WERI-Rb-1 (cell line): ENCODE data around the gene LBX2.

Experiments
- DNase-seq: peaks from one replicate; pipeline ENCODE4 v3.0.0-alpha.2; 2020
- H3K27ac ChIP-seq: fragments of 250-450 bp; sonication (Bioruptor Pico); 2 replicates; pipeline ENCODE4 v1.5.1; 2020; ENCODE audit warnings: mild to moderate bottlenecking, moderate library complexity
- H3K27me3 ChIP-seq: fragments of 250-450 bp; sonication (Bioruptor Pico); 2 replicates; pipeline ENCODE4 v1.5.1; 2021; ENCODE audit warnings: mild to moderate bottlenecking, low read depth, moderate library complexity; ENCODE audit not compliant: insufficient read depth, severe bottlenecking
- H3K36me3 ChIP-seq: fragments of 250-450 bp; sonication (Bioruptor Pico); 2 replicates; pipeline ENCODE4 v1.5.1; 2020; ENCODE audit warnings: mild to moderate bottlenecking, moderate library complexity
- H3K4me3 ChIP-seq: 2 replicates; pipeline ENCODE4 v1.5.1; 2011; ENCODE audit warnings: low read depth, mild to moderate bottlenecking, control low read depth, low read length
- H3K9me3 ChIP-seq: fragments of 250-450 bp; sonication (Bioruptor Pico); 2 replicates; pipeline ENCODE4 v1.5.1; 2021; ENCODE audit warnings: mild to moderate bottlenecking, moderate library complexity; ENCODE audit not compliant: severe bottlenecking
- CTCF ChIP-seq: IDR thresholded peaks from 2 replicates; pipeline ENCODE4 v1.5.1; 2011; ENCODE audit warnings: low read depth, mild to moderate bottlenecking, control low read depth, inconsistent platforms, low read length

Gene LBX2

GRCh38 chr2:74500578-74500946 lies 1.2 kb upstream of the LBX2 start:
- H3K36me3 ChIP-seq: peaks cover 26% of the 10 kb centered on the region
- DNase-seq: no peak
- H3K27ac ChIP-seq: peak overlapping the region; percentile 71
- TF ChIP-seq CTCF: no peak
- no peak overlapping the region for H3K4me3 ChIP-seq
- no peaks in the 10 kb centered on the region for H3K27me3 ChIP-seq
- no peaks in the 10 kb centered on the region for H3K9me3 ChIP-seq

GRCh38 chr2:74499940-74500577 lies 656 bp upstream of the LBX2 start:
- no peaks in the 10 kb centered on the region for H3K9me3 ChIP-seq
- no peaks in the 10 kb centered on the region for H3K27me3 ChIP-seq
- peaks cover 25% of the 10 kb centered on the region for H3K36me3 ChIP-seq
- no peak for DNase-seq
- no peak for TF ChIP-seq CTCF
- peak overlapping the region; percentile 71 for H3K27ac ChIP-seq
- no peak overlapping the region for H3K4me3 ChIP-seq

GRCh38 chr2:74498500-74499266 lies 720 bp downstream of the LBX2 start:
- H3K9me3 ChIP-seq: no peaks in the 10 kb centered on the region
- peaks cover 24% of the 10 kb centered on the region for H3K36me3 ChIP-seq
- DNase-seq: no peak
- no peak overlapping the region for H3K4me3 ChIP-seq
- TF ChIP-seq CTCF: no peak
- H3K27me3 ChIP-seq: no peaks in the 10 kb centered on the region
- H3K27ac ChIP-seq: no peak overlapping the region; the same call in 1 of the 2 replicates

DNA sequence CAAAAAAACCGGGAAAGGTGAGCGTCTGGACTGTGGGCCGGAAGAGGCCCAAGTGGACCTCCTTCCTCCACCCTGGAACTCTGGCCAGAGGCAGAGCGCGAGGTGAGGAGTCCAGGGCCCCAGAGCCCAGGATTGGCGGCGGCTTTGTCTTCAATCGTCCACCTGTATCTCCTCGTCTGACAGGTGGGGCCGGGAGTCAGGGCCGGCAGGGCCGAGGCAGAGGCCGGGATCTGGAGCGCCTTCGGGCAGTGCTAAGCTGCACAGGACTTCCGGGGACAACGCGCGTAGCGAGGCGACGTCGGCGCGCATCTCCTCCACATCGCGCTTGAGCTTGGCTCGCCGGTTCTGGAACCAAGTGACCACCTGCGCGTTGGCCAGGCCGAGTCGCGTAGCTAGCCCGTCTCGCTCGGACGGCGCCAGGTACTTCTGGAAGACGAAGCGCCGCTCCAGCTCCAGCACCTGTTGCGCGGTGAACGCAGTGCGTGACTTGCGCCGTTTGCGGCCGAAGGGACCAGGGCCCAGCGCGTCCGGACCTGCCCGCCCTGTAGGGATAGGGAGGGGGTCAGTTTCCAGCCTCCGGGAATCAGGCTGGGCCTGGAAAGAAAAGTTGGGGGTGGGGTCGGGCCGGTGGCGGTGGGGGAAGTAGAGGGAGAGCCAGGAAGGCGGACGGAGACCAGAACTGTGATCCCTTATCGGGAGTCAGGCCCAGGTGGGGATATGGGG lies 1.5 kb downstream of the LBX2 start:
- TF ChIP-seq CTCF: no peak
- Histone ChIP-seq H3K9me3 (no peaks in the 10 kb centered on the region), H3K36me3 (peaks cover 31% of the 10 kb centered on the region), H3K27me3 (no peaks in the 10 kb centered on the region), H3K27ac (no peak overlapping the region), H3K4me3 (no peak overlapping the region)
- DNase-seq: no peak

DNA sequence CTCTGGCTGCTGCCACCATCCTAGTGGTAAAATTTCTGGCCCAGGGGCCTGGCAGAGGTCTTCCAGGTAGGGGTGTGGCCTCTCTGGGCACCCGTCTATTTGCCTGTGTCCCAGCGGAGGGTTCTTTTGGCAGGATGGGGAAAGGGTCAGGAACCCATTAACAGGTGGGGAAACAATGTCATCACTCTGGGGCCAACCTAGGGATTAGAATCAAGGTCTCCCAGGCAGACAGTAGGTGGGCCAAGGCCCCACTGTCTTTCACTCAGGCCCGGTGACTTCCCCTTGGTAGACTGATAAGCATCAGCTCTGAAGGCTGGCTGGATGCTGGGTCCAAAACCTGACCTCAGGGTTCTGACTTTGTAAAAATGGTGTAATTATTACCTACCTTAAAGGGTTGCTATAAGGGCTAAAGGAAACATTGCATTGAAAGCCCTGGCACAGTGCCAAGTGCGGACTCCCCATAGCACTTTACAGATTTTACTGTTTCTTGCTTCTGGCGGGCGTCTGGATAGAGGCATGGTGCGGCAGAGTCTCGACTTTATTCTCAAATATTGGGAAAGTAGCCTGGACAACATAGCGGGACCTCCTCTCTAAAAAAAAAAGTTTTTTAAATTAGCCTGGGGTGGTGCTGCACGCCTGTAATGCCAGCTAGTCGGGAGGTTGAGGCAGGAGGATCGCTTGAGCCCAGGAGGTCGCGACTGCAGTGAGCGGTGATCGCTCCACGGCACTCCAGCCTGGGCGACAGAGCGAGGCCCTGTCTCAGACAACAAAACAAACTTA lies 2.2 kb downstream of the LBX2 start:
- no peak overlapping the region for H3K27ac ChIP-seq
- no peak for DNase-seq
- H3K27me3 ChIP-seq: no peaks in the 10 kb centered on the region
- H3K9me3 ChIP-seq: no peaks in the 10 kb centered on the region
- peaks cover 39% of the 10 kb centered on the region for H3K36me3 ChIP-seq
- no peak overlapping the region for H3K4me3 ChIP-seq
- TF ChIP-seq CTCF: no peak
